ENCODE data around the gene TTLL11. TPM values are rescaled to one million over a fixed set of nuclear protein-coding genes. Genes with fewer than 3 reads are reported as not detected.

TTLL11 gene
- total RNA-seq, 1 experiment from 2014 or later, result 1.5 TPM

GRCh38 chr9:121888438-121888775 lies 204.7 kb downstream of the TTLL11 start:
- no peak overlapping the region for H3K23ac ChIP-seq (ENCODE audit: insufficient read length, low read depth, low read length)
- H2BK20ac ChIP-seq (ENCODE audit: low read depth, low read length, poor library complexity, severe bottlenecking), result no peak overlapping the region
- H3K4me1 ChIP-seq (ENCODE audit: insufficient read depth, low read length), result peaks cover 8% of the 10 kb centered on the region
- H3T11ph ChIP-seq (ENCODE audit: low read length), result no peak overlapping the region
- H3K9me3 ChIP-seq (ENCODE audit: control insufficient read depth, low read depth, low read length), result no peaks in the 10 kb centered on the region
- no peak overlapping the region for H2AK5ac ChIP-seq (ENCODE audit: insufficient read length, low read length)
- Mint-ChIP-seq H3K4me3 (no peak overlapping the region), H3K27me3 (ENCODE audit: low read depth) (peaks cover 8% of the 10 kb centered on the region), H3K4me1 (peaks cover 35 to 38% of the 10 kb centered on the region in 2 experiments), H3K27ac (peak overlapping the region in 1 of 3 experiments; percentile 87; a peak in 2 of 7 replicates), H3K9me3 (no peaks in the 10 kb centered on the region), H3K36me3 (ENCODE audit: insufficient read depth in 1 of 3, low read depth in 3 of 3) (no peaks in the 10 kb centered on the region)
- H3K18ac ChIP-seq (ENCODE audit: insufficient read length, low read depth, low read length), result no peak overlapping the region
- no peak overlapping the region for H3K27ac ChIP-seq (ENCODE audit: insufficient read length, low read depth, low read length)
- no peak overlapping the region for H3K14ac ChIP-seq (ENCODE audit: insufficient read depth, low read length)
- H3K79me2 ChIP-seq (ENCODE audit: insufficient read depth, low read length), result no peaks in the 10 kb centered on the region
- H3K4me2 ChIP-seq (ENCODE audit: insufficient read depth, insufficient read length, low read length), result no peak overlapping the region
- H3K4ac ChIP-seq (ENCODE audit: low read depth, low read length), result no peak overlapping the region
- H2BK15ac ChIP-seq (ENCODE audit: low read depth, low read length), result no peak overlapping the region
- H2BK5ac ChIP-seq (ENCODE audit: insufficient read length, low read length), result no peak overlapping the region
- H3K23me2 ChIP-seq (ENCODE audit: insufficient read length, low read depth, low read length, poor library complexity, severe bottlenecking), result no peaks in the 10 kb centered on the region
- H3K56ac ChIP-seq (ENCODE audit: insufficient read length, low read depth, low read length), result no peak overlapping the region
- WGBS (ENCODE audit: extremely low coverage, insufficient read length, low lambda C conversion rate), result no CpG with 5 or more reads among the region's 4 CpGs
- H2BK12ac ChIP-seq (ENCODE audit: insufficient read length, low read depth, low read length), result no peak overlapping the region
- H4K8ac ChIP-seq (replicated peaks; ENCODE audit: insufficient read length, low read depth, low read length), result no peak overlapping the region
- H3K27me3 ChIP-seq (ENCODE audit: insufficient read depth, low read length), result no peaks in the 10 kb centered on the region
- H4K20me1 ChIP-seq (ENCODE audit: control insufficient read depth, insufficient read depth, insufficient read length), result no peaks in the 10 kb centered on the region
- no peak overlapping the region for H2BK120ac ChIP-seq (ENCODE audit: low read depth, low read length, poor library complexity, severe bottlenecking)
- TF ChIP-seq CTCF (conservative IDR thresholded peaks at IDR 0.05), result no peak
- DNase-seq, result no peak
- no peak overlapping the region for H4K5ac ChIP-seq (ENCODE audit: insufficient read length, low read depth, low read length)
- no peak overlapping the region for H2AFZ ChIP-seq (ENCODE audit: low read length)
- H3K79me1 ChIP-seq (ENCODE audit: insufficient read depth, low read depth, low read length, poor library complexity, severe bottlenecking), result no peaks in the 10 kb centered on the region
- H4K91ac ChIP-seq (ENCODE audit: insufficient read length, low read depth, low read length), result no peak overlapping the region
- no peak overlapping the region for H3K9ac ChIP-seq (ENCODE audit: extremely low read depth, insufficient read length, low read length)

Data from H9 (cell line).